Fibroblast of lung (primary cell): ENCODE data around the gene ALKBH8.

Experiments used
- EZH2 ChIP-seq: IDR thresholded peaks from 2 replicates; pipeline ENCODE4 v1.5.1; 2012; ENCODE audit warnings: low read length, control low read depth, mild to moderate bottlenecking; ENCODE audit errors: missing control alignments
- TF ChIP-seq, protein P1 (sequence below), 2 donors: IDR thresholded peaks in 1 of 2; conservative IDR thresholded peaks in 1 of 2; 1 replicate in 1 of 2; 2 replicates in 1 of 2; pipeline ENCODE4 v1.5.1; 2011 to 2012; ENCODE audit warnings: low read length in 2 of 2, control low read depth in 1 of 2, inconsistent platforms in 1 of 2, low read depth in 1 of 2, mild to moderate bottlenecking in 1 of 2

DNA sequence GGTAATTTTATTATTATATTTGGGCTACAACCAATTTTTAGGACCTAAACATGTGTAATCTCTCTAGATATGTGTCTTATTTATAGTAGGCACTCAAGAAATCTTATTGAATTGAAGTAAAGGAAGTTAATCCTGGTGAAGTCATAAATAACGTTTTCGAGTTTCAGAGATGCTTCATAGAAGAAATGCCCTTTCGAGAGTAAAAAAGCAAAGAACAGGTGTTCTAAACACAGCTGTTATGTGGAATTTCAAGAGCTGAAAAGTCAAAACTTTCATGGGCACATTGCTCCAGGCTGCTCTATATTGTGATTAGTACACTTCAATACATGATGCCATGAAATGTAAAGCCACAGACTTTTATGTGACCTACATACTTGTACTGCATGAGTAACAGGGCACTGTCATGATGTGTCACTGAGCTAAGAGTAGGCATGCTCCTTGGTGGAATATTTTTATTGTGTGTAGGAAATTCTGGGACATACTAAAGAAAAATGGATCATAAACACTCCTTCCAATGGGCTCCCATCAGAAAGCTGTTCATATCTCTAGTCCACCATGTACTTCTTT is 18.2 kb upstream of the ALKBH8 start:
- TF ChIP-seq, protein P1, sequence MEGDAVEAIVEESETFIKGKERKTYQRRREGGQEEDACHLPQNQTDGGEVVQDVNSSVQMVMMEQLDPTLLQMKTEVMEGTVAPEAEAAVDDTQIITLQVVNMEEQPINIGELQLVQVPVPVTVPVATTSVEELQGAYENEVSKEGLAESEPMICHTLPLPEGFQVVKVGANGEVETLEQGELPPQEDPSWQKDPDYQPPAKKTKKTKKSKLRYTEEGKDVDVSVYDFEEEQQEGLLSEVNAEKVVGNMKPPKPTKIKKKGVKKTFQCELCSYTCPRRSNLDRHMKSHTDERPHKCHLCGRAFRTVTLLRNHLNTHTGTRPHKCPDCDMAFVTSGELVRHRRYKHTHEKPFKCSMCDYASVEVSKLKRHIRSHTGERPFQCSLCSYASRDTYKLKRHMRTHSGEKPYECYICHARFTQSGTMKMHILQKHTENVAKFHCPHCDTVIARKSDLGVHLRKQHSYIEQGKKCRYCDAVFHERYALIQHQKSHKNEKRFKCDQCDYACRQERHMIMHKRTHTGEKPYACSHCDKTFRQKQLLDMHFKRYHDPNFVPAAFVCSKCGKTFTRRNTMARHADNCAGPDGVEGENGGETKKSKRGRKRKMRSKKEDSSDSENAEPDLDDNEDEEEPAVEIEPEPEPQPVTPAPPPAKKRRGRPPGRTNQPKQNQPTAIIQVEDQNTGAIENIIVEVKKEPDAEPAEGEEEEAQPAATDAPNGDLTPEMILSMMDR (conservative IDR thresholded peaks at IDR 0.05 in 1 of 2, IDR thresholded peaks at IDR 0.05 in 1 of 2; ENCODE audit: low read depth in 1 of 2, low read length in 2 of 2), result no peak
- TF ChIP-seq EZH2, result no peak
